Measurements from ENCODE around the gene KRT8.

KRT8 gene

DNA sequence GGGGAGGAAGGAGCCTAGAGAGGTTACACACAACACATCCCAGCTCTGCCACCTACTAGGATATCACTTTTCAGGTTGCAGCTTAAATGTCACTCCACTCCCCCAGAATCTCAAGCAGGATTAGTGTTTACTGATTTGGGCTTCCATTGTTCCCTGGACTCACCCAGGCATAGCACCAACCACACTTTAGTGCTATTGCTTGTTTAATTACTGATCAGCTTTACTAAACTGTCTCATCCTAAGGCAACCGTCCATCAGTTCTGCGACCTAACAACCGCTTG, 38.0 kb upstream of the KRT8 start:
- TF ChIP-seq, protein P1, sequence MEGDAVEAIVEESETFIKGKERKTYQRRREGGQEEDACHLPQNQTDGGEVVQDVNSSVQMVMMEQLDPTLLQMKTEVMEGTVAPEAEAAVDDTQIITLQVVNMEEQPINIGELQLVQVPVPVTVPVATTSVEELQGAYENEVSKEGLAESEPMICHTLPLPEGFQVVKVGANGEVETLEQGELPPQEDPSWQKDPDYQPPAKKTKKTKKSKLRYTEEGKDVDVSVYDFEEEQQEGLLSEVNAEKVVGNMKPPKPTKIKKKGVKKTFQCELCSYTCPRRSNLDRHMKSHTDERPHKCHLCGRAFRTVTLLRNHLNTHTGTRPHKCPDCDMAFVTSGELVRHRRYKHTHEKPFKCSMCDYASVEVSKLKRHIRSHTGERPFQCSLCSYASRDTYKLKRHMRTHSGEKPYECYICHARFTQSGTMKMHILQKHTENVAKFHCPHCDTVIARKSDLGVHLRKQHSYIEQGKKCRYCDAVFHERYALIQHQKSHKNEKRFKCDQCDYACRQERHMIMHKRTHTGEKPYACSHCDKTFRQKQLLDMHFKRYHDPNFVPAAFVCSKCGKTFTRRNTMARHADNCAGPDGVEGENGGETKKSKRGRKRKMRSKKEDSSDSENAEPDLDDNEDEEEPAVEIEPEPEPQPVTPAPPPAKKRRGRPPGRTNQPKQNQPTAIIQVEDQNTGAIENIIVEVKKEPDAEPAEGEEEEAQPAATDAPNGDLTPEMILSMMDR (conservative IDR thresholded peaks at IDR 0.05; ENCODE audit: low read depth, low read length) = no peak
- no peak overlapping the region for H3K4me3 ChIP-seq (ENCODE audit: low read length)

DNA sequence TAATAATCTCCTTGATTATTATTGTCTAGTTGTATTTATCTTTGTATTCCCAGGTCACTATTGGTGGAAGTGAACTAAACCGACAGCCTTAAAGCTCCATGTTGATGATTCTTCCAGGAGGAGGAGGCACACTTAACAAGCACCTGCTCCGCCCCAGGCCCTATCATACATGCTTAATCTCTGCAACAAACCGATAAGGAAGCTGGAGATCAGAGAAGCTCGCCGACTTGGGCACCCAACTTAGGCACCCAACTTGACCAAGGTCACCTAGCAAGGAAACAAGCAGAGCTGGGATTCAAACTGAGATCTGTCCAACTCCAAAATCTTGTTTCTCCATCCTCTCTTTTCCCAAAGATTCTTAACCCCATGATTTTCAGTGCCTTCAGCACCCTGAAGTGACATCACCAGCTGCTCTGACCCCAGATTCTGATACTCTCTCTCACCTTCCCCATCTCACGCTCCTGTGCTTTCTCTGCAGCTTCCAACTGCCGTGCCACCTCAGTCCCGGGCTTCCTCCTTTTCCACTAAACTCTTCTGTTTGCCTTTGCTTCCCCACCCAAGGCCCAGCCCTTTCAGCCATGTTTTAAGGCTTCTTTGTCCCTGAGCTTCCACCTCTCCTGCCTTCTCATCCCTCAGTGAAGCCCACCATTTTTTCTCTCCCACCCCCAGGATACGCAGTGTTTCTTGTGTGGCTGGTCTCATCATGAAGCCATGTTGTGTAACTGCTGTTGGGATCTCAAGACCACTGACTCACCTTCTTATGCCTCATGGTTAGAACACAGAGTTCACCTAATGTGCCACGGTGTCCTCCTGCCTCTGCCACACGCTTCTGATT, 37.4 kb upstream of the KRT8 start:
- TF ChIP-seq, protein P1 (conservative IDR thresholded peaks at IDR 0.05; ENCODE audit: low read depth, low read length) = no peak
- H3K4me3 ChIP-seq (ENCODE audit: low read length) = no peak overlapping the region
- DNase-seq (ENCODE audit: low read depth) = no peak

More for the DNA sequence above, 38.0 kb upstream of the KRT8 start:
- DNase-seq (ENCODE audit: low read depth) = no peak

DNA sequence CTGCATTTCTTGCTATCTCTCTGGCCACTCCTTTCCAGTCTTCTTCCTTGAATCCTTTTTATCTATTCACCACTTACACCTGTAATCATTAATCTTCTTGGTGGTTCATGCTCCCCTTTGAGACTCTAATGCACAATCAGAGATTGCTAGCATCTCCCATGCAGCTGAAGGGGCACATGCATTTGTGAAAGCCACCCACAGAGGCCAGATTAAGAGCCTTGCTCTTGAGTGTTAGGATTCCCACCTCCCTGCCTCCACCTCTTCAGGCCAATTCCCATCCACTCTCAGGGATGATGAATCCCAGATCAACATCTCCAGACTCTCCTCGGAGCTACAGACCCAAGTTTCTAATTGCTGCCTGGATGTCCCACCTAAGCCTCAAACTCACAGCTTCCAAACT, 24.7 kb upstream of the KRT8 start:
- no peak for DNase-seq (ENCODE audit: low read depth)
- H3K4me3 ChIP-seq (ENCODE audit: low read length) = no peak overlapping the region
- TF ChIP-seq, protein P1 (conservative IDR thresholded peaks at IDR 0.05; ENCODE audit: low read depth, low read length) = no peak

DNA sequence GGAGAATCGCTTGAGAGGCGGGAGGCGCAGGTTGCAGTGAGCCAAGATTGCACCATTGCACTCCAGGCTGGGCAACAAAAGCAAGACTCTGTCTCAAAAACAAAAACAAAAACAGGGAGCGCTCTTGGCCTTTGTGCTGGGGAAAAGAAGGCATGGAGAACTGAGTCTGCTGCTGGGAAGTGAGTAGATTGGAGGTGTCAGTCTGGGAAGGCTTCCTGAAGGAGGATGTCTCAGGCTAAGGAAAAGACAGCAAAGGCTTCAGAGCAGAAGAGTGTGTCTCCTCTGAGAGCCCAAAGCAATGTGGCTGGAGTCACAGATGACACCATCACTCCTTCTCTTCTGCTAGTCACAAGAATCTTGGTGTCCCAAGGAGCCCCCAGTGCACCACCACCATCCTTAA, 23.1 kb upstream of the KRT8 start:
- DNase-seq (ENCODE audit: low read depth) = no peak
- TF ChIP-seq, protein P1 (conservative IDR thresholded peaks at IDR 0.05; ENCODE audit: low read depth, low read length) = no peak
- no peak overlapping the region for H3K4me3 ChIP-seq (ENCODE audit: low read length)

DNA sequence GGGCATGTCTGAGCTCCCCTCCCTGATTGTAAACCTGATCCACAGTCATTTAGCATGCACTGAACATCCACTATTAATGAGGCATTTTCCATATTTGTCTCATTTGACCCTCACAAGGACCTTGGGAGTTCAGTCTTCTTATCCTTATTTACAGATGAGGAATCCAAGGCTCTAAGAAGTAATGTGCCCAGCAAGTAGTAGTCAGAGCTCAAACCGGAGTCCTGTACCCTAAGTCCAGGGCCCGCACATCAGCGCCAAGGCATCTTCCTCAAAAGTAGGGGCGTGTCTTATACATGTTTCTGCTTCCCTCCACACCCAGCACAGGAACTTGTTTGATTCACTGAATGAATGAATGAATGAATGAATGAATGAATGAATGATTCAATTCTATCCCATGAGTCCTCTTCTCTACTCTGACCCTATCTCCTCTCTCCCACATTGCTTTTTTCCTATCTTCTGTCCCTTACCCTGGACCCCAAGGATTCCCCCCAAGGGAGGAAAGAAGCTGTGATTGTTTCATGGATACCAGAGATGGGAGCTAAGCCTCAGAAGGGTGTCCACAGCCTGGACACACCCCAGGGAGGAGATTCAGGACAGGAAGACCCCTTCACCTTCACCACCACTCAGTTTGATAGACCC, 21.8 kb upstream of the KRT8 start:
- TF ChIP-seq, protein P1 (conservative IDR thresholded peaks at IDR 0.05; ENCODE audit: low read depth, low read length) = no peak
- H3K4me3 ChIP-seq (ENCODE audit: low read length) = no peak overlapping the region
- no peak for DNase-seq (ENCODE audit: low read depth)

DNA sequence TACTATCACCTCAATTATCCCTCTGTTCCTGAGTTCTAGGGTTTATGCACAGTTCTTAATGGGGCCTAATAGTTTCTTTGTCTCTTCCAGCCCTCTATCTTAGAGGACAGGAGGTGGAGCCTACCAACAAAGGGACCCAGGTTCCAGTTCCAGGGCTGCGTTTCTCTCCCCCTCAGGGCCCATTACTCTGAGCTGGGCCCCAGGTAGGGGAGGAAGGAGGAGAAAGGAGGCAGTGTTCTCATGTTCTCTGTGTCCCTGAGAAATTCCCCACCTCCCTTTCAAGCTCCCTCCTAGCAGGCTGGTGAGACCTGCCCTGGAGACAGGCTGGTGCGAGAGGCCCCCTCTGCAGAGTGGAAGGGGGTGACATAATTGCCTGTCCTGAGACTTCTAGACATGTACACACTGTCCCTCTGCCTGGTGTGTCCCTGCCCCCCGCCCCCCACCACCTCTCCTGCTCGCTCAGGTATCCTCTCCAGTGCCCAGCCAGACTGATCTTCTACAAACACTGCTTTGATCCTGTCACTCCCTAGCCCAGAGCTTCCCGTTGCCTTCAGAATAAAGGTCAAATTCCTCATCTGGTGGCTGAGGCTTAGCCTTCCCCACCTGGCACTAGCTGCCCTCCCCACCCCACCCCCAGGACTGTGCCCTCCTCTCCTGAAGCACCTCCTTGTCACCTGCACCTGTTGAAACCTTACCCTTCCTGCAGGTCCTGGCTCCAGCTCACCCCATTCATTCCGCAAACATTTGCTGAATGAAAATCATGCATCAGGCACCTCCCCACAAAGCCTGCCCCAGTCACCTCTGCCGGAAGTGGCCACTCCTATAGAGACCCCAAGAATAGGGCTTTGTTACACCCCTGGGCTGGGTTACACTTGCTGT, 21.1 kb upstream of the KRT8 start:
- DNase-seq (ENCODE audit: low read depth) = no peak
- no peak overlapping the region for H3K4me3 ChIP-seq (ENCODE audit: low read length)
- TF ChIP-seq, protein P1 (conservative IDR thresholded peaks at IDR 0.05; ENCODE audit: low read depth, low read length) = no peak
